Epithelial cell of esophagus (primary cell): ENCODE results near the gene VANGL1.

Experiments used
- DNase-seq: peaks from one replicate; pipeline ENCODE4 v3.0.0; 2010; ENCODE audit warnings: low read depth
- H3K4me3 ChIP-seq: 2 replicates; pipeline ENCODE4 v1.5.1; 2011; ENCODE audit warnings: mild to moderate bottlenecking, low read length, control low read depth
- TF ChIP-seq, protein P1 (sequence below): IDR thresholded peaks from 2 replicates; pipeline ENCODE4 v1.5.1; 2011; ENCODE audit warnings: low read depth, mild to moderate bottlenecking, low read length, control low read depth, inconsistent platforms; ENCODE audit not compliant: insufficient read depth; ENCODE audit errors: missing control alignments

VANGL1 gene

DNA sequence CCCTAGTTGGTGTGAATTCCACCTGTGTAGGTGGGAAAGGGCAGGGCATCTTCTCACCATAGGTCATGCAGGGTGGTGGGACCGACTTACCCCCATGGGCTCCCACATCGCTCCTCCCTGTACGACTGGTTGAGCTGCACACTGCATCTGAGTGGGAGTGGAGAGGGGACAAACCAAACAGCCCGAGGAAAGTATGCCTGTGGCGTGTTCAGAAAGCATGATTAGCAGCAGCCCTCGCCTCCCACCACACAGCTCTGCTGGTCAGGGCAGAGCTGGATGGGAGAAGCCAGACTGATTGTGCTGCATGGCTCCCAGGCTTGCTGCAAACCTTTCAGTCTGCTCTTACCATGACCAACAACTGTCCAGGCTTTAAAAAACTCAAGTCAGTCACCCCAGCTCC, 24.4 kb downstream of the VANGL1 start:
- no peak overlapping the region for H3K4me3 ChIP-seq
- no peak for DNase-seq
- TF ChIP-seq, protein P1, sequence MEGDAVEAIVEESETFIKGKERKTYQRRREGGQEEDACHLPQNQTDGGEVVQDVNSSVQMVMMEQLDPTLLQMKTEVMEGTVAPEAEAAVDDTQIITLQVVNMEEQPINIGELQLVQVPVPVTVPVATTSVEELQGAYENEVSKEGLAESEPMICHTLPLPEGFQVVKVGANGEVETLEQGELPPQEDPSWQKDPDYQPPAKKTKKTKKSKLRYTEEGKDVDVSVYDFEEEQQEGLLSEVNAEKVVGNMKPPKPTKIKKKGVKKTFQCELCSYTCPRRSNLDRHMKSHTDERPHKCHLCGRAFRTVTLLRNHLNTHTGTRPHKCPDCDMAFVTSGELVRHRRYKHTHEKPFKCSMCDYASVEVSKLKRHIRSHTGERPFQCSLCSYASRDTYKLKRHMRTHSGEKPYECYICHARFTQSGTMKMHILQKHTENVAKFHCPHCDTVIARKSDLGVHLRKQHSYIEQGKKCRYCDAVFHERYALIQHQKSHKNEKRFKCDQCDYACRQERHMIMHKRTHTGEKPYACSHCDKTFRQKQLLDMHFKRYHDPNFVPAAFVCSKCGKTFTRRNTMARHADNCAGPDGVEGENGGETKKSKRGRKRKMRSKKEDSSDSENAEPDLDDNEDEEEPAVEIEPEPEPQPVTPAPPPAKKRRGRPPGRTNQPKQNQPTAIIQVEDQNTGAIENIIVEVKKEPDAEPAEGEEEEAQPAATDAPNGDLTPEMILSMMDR: no peak

DNA sequence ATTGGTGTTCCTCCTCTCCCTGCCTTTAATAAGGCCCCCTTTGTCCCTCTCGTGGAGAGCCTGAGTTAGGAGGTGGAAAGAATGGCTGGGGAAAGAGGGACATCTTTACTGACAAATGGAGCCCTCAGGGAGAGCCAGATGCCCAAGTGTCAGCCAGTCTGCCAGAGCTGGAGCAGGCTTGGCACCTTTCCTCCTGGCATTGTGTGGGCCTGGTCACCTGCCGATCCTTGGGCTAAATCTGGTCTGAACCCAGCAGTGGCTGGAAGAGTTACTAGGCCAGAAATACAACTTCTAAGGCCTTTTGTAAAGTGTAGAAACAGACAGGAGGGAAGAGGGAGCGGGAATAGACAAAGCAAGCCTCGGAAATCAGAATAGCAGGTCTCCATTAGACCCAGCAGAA, 24.9 kb downstream of the VANGL1 start:
- no peak overlapping the region for H3K4me3 ChIP-seq
- TF ChIP-seq, protein P1: no peak
- DNase-seq: no peak

DNA sequence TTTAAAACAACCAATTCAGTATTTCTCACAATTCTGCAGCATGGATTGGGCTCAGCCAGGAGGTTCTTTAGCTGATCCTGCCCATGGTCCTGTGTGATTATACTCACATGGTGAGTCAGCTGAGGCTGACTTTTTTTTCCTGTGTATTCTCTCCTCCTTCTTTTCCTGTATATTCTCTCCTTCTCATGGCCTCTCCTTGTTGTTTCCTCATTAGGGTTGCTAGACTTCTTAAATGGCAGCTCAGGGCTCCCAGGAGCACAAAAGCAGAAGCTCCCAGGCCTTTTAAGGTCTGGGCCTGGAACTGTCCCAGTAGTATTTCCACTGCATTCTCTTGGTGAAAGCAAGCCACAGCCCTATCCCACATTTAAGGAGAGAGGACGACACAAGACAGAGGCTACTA, 26.8 kb downstream of the VANGL1 start:
- TF ChIP-seq, protein P1: no peak
- no peak for DNase-seq

DNA sequence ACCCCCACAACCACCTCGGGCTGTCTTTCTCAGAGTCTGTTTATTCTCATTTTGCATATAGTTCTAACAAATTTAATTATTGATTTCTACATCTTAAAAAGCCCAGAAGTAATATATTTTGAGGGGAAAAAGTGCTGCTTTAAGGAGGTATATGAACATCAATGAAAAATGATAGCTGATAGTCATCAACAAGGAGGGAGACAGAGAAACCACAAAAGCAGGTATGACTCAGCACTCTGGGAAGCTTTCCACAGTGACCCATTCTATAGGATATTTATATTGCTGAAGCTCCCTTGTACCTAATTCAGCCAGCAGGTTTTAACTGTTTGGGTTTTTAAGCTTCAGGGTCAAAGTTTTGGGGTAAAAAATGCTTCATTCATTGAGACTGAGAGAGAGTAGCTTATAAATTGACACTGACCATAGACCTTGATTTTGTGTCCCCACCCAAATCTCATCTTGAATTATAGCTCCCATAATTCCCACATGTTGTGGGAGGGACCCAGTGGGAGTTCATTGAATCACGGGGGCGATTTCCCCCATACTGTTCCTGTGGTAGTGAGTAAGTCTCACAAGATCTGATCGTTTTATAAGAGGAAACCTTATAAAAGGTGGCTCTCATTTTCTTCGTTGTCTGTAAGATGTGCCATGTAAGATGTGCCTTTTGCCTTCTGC, 27.4 kb downstream of the VANGL1 start:
- H3K4me3 ChIP-seq: no peak overlapping the region
- DNase-seq: peak; percentile 87
- TF ChIP-seq, protein P1: no peak

More for the DNA sequence above, 26.8 kb downstream of the VANGL1 start:
- no peak overlapping the region for H3K4me3 ChIP-seq

DNA sequence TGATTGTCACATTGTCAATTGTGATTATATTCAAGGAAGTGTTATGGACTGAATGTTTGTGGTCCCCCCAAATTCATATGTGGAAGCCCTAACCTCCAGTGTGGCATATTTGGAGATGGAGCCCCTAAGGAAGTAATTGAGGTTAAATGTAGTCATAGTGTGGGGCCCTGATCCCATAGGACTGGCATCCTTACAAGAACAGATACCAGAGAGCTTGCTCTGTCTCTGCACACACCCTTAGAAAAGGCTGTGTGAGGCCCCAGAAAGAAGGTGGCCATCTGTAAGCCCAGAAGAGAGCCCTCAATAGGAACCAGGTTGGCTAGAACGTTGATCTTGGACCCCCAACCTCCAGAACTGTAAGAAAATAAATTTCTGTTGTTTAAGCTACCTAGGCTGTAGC, 28.1 kb downstream of the VANGL1 start:
- TF ChIP-seq, protein P1: no peak
- H3K4me3 ChIP-seq: no peak overlapping the region
- DNase-seq: no peak

DNA sequence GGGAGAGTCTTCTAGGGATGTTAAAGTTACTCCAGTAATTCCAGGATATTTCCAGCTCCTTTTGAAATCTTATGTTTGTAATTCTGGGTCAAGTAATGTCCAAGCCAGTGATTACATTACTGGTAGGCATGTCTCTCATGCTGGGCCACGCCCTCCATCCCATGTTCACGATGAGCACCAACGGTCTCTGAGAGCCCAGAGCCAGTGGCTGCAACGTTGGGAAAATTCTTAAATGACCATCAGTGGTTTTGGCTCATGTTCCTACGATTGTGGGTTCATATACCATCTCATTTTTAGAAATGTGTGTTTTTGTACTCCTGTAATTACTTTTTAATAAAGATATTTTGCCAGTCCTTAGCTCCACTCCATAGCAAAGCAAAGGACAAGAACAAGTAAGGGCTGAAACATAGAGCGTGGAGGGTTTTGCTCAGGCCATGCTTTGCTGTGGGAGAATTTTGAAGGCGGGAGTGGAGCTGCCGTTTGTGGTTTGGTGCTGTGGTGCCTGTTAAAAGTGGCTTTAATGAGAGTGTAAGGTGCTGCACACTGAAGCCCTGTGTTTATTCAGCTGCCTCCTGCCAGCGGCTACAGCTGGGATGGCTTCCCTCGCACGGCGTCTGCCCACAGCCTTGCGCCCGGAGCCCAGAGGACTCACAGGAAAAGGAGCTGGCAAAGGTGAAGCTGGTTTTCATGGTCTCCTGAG, 28.9 kb downstream of the VANGL1 start:
- TF ChIP-seq, protein P1: no peak
- peak; percentile 26 for DNase-seq
- no peak overlapping the region for H3K4me3 ChIP-seq
